Neural cell (in vitro differentiated cells): Measurements from ENCODE around the gene RNLS. TPM values are rescaled to one million over a fixed set of nuclear protein-coding genes. Genes with fewer than 3 reads are reported as not detected.

Experiments
- H2AFZ ChIP-seq: fragments of 200-600, 300-800 bp; sonication (generic), shearing (Covaris generic); 2 replicates; pipeline ENCODE4 v1.6.0; 2014; ENCODE audit warnings: low read depth, mild to moderate bottlenecking, antibody characterized with exemption, low read length, moderate library complexity
- H3F3A ChIP-seq: fragments of 200-600 bp; shearing (Covaris generic); 2 replicates; pipeline ENCODE4 v1.6.1; 2016; ENCODE audit warnings: mild to moderate bottlenecking, moderate library complexity, mixed read lengths, antibody characterized with exemption, low read length; ENCODE audit not compliant: insufficient read depth, poor library complexity, severe bottlenecking
- H3K27ac ChIP-seq: fragments of 200-600, 300-800 bp; sonication (generic), shearing (Covaris generic); 2 replicates; pipeline ENCODE4 v1.5.1; 2014; ENCODE audit warnings: mild to moderate bottlenecking, low read length, moderate library complexity
- H3K27me3 ChIP-seq: fragments of 300-800, 200-600 bp; sonication (generic), shearing (Covaris generic); 2 replicates; pipeline ENCODE4 v1.6.0; 2014; ENCODE audit warnings: mild to moderate bottlenecking, low read depth, low read length, moderate library complexity; ENCODE audit not compliant: insufficient read depth
- H3K36me3 ChIP-seq: fragments of 300-800, 200-600 bp; sonication (generic), shearing (Covaris generic); 2 replicates; pipeline ENCODE4 v1.5.1; 2014; ENCODE audit warnings: mild to moderate bottlenecking, antibody characterized with exemption, low read length, moderate library complexity; ENCODE audit not compliant: insufficient read depth
- H3K4me2 ChIP-seq: fragments of 300-800, 200-600 bp; sonication (generic), shearing (Covaris generic); 2 replicates; pipeline ENCODE4 v1.6.0; 2014; ENCODE audit warnings: mild to moderate bottlenecking, low read length
- H3K4me3 ChIP-seq: fragments of 300-800, 200-600 bp; sonication (generic), shearing (Covaris generic); 2 replicates; pipeline ENCODE4 v1.5.1; 2014; ENCODE audit warnings: mild to moderate bottlenecking, low read length, moderate library complexity
- H3K79me2 ChIP-seq: fragments of 200-600 bp; shearing (Covaris generic); replicated peaks from 2 replicates; pipeline ENCODE4 v1.6.0; 2014; ENCODE audit warnings: mild to moderate bottlenecking, low read length, moderate library complexity; ENCODE audit not compliant: insufficient read depth
- H3K9ac ChIP-seq: fragments of 300-800, 200-600 bp; sonication (generic), shearing (Covaris generic); 2 replicates; pipeline ENCODE4 v1.6.1; 2016; ENCODE audit warnings: mild to moderate bottlenecking, low read length, mixed read lengths
- H3K9me2 ChIP-seq: fragments of 200-600 bp; shearing (Covaris generic); 2 replicates; pipeline ENCODE4 v1.6.1; 2016; ENCODE audit warnings: mild to moderate bottlenecking, low read length, mixed read lengths; ENCODE audit not compliant: insufficient read depth
- H3K9me3 ChIP-seq: fragments of 200-600, 300-800 bp; sonication (generic), shearing (Covaris generic); 2 replicates; pipeline ENCODE4 v1.6.1; 2016; ENCODE audit warnings: mild to moderate bottlenecking, mixed run types, low read length, moderate library complexity, mixed read lengths
- H4K20me1 ChIP-seq: fragments of 200-600 bp; shearing (Covaris generic); 2 replicates; pipeline ENCODE4 v1.6.1; 2016; ENCODE audit warnings: mild to moderate bottlenecking, mixed run types; ENCODE audit not compliant: insufficient read depth
- CTCF ChIP-seq: fragments of 450-650 bp; IDR thresholded peaks from 2 replicates; pipeline ENCODE4 v1.5.1; 2014; ENCODE audit warnings: antibody characterized with exemption, mild to moderate bottlenecking, moderate library complexity; ENCODE audit not compliant: poor library complexity, severe bottlenecking
- EP300 ChIP-seq: fragments of 450-650 bp; conservative IDR thresholded peaks from 2 replicates; pipeline ENCODE4 v1.6.1; 2014; ENCODE audit warnings: antibody characterized with exemption, mild to moderate bottlenecking, moderate library complexity; ENCODE audit not compliant: poor library complexity, severe bottlenecking
- EZH2 ChIP-seq: fragments of 200-600, 300-800 bp; shearing (Covaris generic), sonication (generic); IDR thresholded peaks from 2 replicates; pipeline ENCODE4 v1.6.1; 2014; ENCODE audit warnings: antibody characterized with exemption, low read length, borderline replicate concordance, mild to moderate bottlenecking; ENCODE audit not compliant: insufficient read depth, poor library complexity, severe bottlenecking
- MXI1 ChIP-seq: fragments of 450-650 bp; conservative IDR thresholded peaks from 2 replicates; pipeline ENCODE4 v1.6.1; 2014; ENCODE audit warnings: antibody characterized with exemption, mild to moderate bottlenecking; ENCODE audit not compliant: poor library complexity, severe bottlenecking
- POLR2AphosphoS5 ChIP-seq: IDR thresholded peaks from 2 replicates; pipeline ENCODE4 v1.6.1; 2012
- RAD21 ChIP-seq: fragments of 450-650 bp; conservative IDR thresholded peaks from 2 replicates; pipeline ENCODE4 v1.6.1; 2014; ENCODE audit warnings: antibody characterized with exemption, mild to moderate bottlenecking, moderate library complexity
- REST ChIP-seq: IDR thresholded peaks from 2 replicates; pipeline ENCODE4 v1.6.1; 2012; ENCODE audit warnings: borderline replicate concordance
- SMC3 ChIP-seq: fragments of 450-650 bp; conservative IDR thresholded peaks from 2 replicates; pipeline ENCODE4 v1.6.1; 2014; ENCODE audit warnings: antibody characterized with exemption, mild to moderate bottlenecking, moderate library complexity; ENCODE audit not compliant: poor library complexity
- TAF1 ChIP-seq: IDR thresholded peaks from 2 replicates; pipeline ENCODE4 v1.6.1; 2012; ENCODE audit warnings: low read depth
- polyA plus RNA-seq: library from polyadenylated mRNA; depleted of rRNA; stranded (reverse); fragments of >200 nt; gene quantifications from 2 replicates; pipeline ENCODE4 v1.2.3, GENCODE V29; 2014

RNLS gene
- polyA plus RNA-seq, 1 donor from 2014 or later: 0.20 TPM

- no peak overlapping the region for H3K4me2 ChIP-seq
- no peaks in the 10 kb centered on the region for H3K9me3 ChIP-seq
- no peaks in the 10 kb centered on the region for H3K9me2 ChIP-seq
- no peak overlapping the region for H3K27ac ChIP-seq
- no peaks in the 10 kb centered on the region for H3K27me3 ChIP-seq
- H3F3A ChIP-seq: no peaks in the 10 kb centered on the region
- no peaks in the 10 kb centered on the region for H3K79me2 ChIP-seq
- no peak overlapping the region for H3K9ac ChIP-seq
- H4K20me1 ChIP-seq: no peaks in the 10 kb centered on the region
- H3K36me3 ChIP-seq: no peaks in the 10 kb centered on the region
- TF ChIP-seq POLR2AphosphoS5 (no peak), SMC3 (no peak), TAF1 (no peak), EZH2 (no peak)
- peak overlapping the region; percentile 62 for H3K4me3 ChIP-seq
- H2AFZ ChIP-seq: no peak overlapping the region
These were observed 710 bp downstream of the RNLS start for GRCh38 chr10:88582411-88582805.

- Histone ChIP-seq H3K27ac (no peak overlapping the region), H3K9me3 (no peaks in the 10 kb centered on the region), H3K36me3 (no peaks in the 10 kb centered on the region), H3K9ac (no peak overlapping the region), H3K4me2 (no peak overlapping the region), H2AFZ (no peak overlapping the region), H3K4me3 (no peak overlapping the region), H3F3A (no peaks in the 10 kb centered on the region), H3K79me2 (no peaks in the 10 kb centered on the region), H4K20me1 (no peaks in the 10 kb centered on the region), H3K27me3 (no peaks in the 10 kb centered on the region), H3K9me2 (no peaks in the 10 kb centered on the region)
- TF ChIP-seq CTCF (peak; percentile 83), REST (no peak), SMC3 (peak; percentile 86), EZH2 (no peak), RAD21 (peak; percentile 87), POLR2AphosphoS5 (no peak), TAF1 (no peak)
These were observed 18.0 kb downstream of the RNLS start for GRCh38 chr10:88565072-88565471.

GRCh38 chr10:88562152-88562551, 21.0 kb downstream of the RNLS start:
- no peaks in the 10 kb centered on the region for H3K36me3 ChIP-seq
- H3K9ac ChIP-seq: no peak overlapping the region
- no peaks in the 10 kb centered on the region for H3K9me2 ChIP-seq
- H3K27me3 ChIP-seq: no peaks in the 10 kb centered on the region
- no peak overlapping the region for H3K4me2 ChIP-seq
- H3K9me3 ChIP-seq: no peaks in the 10 kb centered on the region
- TF ChIP-seq REST (no peak), MXI1 (no peak), EP300 (no peak), EZH2 (no peak), SMC3 (no peak), CTCF (no peak), RAD21 (no peak), TAF1 (no peak), POLR2AphosphoS5 (no peak)
- no peaks in the 10 kb centered on the region for H3K79me2 ChIP-seq
- H3K27ac ChIP-seq: no peak overlapping the region
- H3K4me3 ChIP-seq: no peak overlapping the region
- H2AFZ ChIP-seq: no peak overlapping the region
- H4K20me1 ChIP-seq: no peaks in the 10 kb centered on the region
- no peaks in the 10 kb centered on the region for H3F3A ChIP-seq
